GM12874 (cell line): ENCODE data around the gene CMTM2.

Source experiments
- TF ChIP-seq, protein P1 (sequence below): IDR thresholded peaks from 2 replicates; pipeline ENCODE4 v1.5.1; 2011; ENCODE audit warnings: low read depth, mild to moderate bottlenecking, control low read depth, low read length, moderate library complexity; ENCODE audit not compliant: insufficient read depth

CMTM2 gene

DNA sequence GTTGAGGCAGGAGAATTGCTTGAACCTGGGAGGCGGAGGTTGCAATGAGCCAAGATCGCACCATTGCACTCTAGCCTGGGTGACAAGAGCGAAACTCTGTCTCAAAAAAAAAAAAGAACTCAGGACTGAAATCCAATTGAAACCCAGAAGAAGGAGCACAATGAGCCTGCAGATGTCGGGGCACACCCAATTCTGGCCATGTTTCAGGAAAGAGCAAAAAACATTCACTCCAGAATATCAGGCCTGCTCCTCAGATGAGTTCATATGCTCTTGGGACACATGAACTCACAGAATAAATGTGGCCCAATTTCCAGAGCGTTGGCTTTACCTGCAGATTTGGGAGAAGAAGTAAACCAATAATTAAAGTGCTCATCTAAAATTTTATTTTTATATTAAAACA lies 3.0 kb upstream of the CMTM2 start:
- TF ChIP-seq, protein P1, sequence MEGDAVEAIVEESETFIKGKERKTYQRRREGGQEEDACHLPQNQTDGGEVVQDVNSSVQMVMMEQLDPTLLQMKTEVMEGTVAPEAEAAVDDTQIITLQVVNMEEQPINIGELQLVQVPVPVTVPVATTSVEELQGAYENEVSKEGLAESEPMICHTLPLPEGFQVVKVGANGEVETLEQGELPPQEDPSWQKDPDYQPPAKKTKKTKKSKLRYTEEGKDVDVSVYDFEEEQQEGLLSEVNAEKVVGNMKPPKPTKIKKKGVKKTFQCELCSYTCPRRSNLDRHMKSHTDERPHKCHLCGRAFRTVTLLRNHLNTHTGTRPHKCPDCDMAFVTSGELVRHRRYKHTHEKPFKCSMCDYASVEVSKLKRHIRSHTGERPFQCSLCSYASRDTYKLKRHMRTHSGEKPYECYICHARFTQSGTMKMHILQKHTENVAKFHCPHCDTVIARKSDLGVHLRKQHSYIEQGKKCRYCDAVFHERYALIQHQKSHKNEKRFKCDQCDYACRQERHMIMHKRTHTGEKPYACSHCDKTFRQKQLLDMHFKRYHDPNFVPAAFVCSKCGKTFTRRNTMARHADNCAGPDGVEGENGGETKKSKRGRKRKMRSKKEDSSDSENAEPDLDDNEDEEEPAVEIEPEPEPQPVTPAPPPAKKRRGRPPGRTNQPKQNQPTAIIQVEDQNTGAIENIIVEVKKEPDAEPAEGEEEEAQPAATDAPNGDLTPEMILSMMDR = no peak

DNA sequence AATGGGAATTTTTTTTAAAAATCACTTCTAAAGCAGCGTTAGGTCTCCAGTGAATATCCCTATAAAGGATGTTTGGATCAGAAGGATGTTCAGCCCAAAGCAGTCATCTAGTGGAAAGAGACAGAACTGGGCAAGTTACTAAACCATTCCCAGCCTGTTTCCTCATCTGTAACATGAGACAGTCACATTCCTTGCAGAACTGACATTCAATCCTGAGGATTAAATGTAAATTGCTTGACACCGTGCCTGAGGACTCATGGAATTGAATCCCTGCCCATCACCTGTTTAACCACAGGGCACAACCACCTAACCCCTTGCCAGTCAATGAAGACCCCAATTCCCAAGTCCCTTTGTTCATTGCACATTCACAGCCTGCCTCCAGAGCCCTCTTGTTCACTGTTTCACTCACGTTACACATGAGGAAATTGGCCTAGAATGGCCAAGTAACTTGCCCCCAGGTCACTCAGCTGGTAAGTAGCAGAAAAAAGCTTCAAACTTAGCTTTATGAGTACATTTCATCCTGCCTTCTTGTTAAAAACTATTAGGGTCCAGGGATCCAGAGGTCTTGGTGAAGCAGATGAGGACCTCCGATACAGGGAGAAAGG lies 1.4 kb downstream of the CMTM2 start:
- TF ChIP-seq, protein P1 = no peak

DNA sequence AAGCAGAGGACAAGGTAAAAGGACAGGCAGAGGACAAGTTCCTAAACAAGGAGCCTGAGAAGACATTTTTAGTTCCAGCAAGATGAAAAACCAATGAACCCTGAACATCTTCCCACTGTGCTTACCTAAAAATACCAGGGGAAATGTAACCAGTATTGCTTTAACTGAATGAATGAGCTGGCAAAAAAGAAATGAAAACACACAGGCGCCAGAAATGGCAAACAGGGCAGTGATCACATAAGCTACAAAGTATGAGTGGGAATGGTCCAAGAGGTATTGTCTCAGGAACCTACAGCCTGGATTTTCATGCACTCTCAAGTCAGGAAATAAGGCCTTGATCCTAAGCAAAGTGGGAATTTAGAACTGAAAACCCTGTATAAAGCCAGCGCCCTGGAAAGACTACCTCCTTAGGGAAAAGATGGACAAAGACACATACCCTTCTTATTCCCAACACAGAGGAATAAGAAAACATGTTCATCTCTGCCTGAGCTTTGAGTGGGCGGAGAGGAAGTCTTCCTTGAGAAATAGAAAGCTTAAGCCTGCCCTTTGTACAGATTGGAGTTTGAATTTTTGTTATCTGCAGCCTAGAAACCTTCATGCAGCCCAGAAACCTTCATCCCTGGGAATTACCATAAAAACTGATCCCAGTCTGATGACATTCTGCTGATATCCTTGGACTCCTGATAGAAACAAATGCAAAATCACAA lies 2.1 kb downstream of the CMTM2 start:
- TF ChIP-seq, protein P1 = no peak

DNA sequence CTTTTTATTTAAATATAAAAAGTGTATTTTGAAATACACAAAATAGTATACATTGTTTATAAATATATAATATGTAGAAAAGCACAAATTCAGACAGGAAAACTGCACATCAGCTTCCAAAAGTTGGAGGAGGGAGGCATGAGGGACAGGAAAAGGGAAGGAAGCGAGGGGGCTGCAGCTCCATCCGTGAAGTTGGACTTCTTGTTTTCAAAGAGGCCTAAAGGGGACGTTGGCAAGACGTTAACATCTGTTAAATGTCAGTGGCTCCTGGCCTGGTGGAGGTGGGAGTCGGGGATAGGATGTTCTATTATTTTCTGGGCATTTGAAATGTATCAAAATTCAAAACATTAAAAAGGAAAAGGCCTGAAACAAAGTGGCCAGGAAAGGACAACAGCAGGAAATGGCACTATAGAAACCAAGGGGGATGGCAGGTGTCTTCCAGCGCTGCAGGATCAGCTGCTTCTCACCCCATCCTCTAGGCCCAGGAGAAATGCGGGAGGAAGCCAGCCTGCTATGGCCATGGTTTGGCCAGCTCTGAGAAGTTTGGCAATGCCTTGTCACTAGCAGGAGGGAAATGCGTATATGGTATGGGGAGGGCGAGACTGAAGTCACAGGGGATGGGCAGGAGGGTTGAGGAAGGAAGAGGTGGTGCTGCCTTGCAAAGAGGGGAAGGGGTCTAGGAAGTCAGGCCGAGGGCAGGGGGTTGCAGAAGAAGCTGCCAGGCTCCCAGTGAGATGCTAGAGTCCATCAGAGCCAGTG lies 6.4 kb downstream of the CMTM2 start:
- TF ChIP-seq, protein P1 = no peak

DNA sequence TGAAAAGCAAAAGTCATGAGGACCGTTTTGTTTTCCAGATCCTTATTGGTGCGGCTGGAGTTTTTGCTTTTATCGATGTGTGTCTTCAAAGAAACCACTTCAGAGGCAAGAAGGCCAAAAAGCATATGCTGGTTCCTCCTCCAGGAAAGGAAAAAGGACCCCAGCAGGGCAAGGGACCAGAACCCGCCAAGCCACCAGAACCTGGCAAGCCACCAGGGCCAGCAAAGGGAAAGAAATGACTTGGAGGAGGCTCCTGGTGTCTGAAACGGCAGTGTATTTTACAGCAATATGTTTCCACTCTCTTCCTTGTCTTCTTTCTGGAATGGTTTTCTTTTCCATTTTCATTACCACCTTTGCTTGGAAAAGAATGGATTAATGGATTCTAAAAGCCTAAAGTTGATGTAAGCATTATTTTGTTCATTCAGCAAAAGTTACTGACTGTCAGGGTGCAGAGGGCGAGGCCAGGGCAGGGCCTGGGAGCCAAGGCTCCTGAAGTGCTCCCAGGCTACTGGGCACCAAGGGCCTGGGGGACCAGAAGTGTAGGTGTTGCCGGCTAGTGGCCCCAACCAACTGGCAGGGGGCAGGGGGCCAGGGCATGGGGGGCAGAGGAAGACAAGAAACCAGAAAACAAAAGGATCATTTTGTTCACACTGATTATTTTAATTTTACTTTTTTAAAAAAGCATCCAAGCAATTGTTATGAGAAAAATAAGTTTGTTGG lies 8.8 kb downstream of the CMTM2 start:
- TF ChIP-seq, protein P1 = no peak

DNA sequence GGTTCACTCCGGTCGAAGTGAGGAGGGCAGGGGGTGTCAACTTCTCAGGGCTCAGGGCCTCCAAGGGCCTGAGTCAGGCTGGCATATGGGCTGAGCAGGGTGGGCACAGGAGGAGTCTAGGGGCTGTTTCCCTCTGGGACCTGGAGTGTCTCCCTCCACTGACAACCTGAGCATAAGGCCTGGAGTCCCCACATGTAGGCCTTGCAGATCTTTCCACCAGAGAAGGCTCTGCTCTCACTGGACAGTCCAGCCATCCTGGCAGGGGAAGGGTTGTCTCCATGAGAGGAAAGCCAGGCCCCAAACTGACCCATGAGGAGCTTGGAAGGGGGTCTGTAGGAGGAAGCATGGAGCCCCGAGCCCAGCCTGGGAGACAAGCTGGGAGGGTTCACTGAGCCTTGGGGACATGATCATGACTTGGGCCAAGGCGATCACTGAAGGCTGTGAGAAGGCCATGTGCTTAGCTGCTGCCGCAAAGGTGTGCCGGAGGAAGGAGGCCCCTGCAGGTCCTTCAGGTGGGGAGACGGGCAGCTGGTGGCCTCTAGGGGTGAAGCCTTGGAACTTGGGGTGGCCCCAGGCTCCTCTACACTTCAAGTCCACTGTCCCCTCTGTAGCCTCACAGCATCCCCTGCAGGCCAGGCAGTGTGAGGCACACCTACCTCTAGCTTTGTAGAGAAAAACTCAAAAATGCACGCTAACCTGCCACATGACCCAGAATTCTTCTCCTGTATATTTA lies 9.9 kb downstream of the CMTM2 start:
- TF ChIP-seq, protein P1 = peak; percentile 96
